Peyer's patch (tissue), 4 donors: Measurements from ENCODE around the gene EFTUD2.

ENCODE experiments used
- POLR2A ChIP-seq, 2 donors: fragments of 450-650 bp; IDR thresholded peaks; one replicate each; pipeline ENCODE4 v1.5.1; 2017; ENCODE audit warnings: antibody characterized with exemption in 2 of 2, mild to moderate bottlenecking in 2 of 2, moderate library complexity in 2 of 2
- TF ChIP-seq, protein P1 (sequence below), 6 experiments: fragments of 450-650 bp in 4 of 6; fragments of 200-600 bp in 2 of 6; sonication (generic) in 1 of 6; IDR thresholded peaks; one replicate each; pipeline ENCODE4 v1.5.1; 2017 to 2019; ENCODE audit warnings: antibody characterized with exemption in 6 of 6, mild to moderate bottlenecking in 3 of 6, moderate library complexity in 1 of 6

- no peak for TF ChIP-seq POLR2A (IDR thresholded peaks at IDR 0.05)
- TF ChIP-seq, protein P1, sequence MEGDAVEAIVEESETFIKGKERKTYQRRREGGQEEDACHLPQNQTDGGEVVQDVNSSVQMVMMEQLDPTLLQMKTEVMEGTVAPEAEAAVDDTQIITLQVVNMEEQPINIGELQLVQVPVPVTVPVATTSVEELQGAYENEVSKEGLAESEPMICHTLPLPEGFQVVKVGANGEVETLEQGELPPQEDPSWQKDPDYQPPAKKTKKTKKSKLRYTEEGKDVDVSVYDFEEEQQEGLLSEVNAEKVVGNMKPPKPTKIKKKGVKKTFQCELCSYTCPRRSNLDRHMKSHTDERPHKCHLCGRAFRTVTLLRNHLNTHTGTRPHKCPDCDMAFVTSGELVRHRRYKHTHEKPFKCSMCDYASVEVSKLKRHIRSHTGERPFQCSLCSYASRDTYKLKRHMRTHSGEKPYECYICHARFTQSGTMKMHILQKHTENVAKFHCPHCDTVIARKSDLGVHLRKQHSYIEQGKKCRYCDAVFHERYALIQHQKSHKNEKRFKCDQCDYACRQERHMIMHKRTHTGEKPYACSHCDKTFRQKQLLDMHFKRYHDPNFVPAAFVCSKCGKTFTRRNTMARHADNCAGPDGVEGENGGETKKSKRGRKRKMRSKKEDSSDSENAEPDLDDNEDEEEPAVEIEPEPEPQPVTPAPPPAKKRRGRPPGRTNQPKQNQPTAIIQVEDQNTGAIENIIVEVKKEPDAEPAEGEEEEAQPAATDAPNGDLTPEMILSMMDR (IDR thresholded peaks at IDR 0.05) = no peak
Observed at GRCh38 chr17:44894642-44895041, 4.6 kb downstream of the EFTUD2 start.
